GM12878 (cell line): Measurements from ENCODE around the gene SCNN1A. TPM values are rescaled to one million over a fixed set of nuclear protein-coding genes. Genes with fewer than 3 reads are reported as not detected.

Experiments
- ATAC-seq: fragments of 200-7000 bp; cut with Tn5 transposase; 3 replicates; pipeline ENCODE4 v1.9.1; 2020; ENCODE audit warnings: mild to moderate bottlenecking, moderate library complexity
- BruUV-seq: library from RNA; stranded (reverse); fragments of 400-500 nt; replicated peaks from 2 replicates; lab custom pipeline; 2021; lab: Mats Ljungman, UMichigan
- CTCF ChIA-PET: fragments of 300-600 bp; sonication (Branson Sonifier 250); formaldehyde crosslinking; extraction: SDS; loops from one replicate; lab custom pipeline; 2021; ENCODE audit warnings: inconsistent platforms; lab: Yijun Ruan, JAX
- POLR2A ChIA-PET: fragments of 350-600 bp; formaldehyde crosslinking; extraction: SDS; loops from one replicate; lab custom pipeline; 2021; ENCODE audit warnings: inconsistent platforms; lab: Charles Lee
- RAD21 ChIA-PET: fragments of 300-600 bp; sonication (Branson Sonifier 250); formaldehyde crosslinking; loops from one replicate; lab custom pipeline; 2023; ENCODE audit warnings: antibody characterized with exemption; ENCODE audit not compliant: unreplicated experiment; lab: Charles Lee
- SMC1A ChIA-PET: fragments of 300-600 bp; sonication (Branson Sonifier 250); formaldehyde crosslinking; loops from one replicate; lab custom pipeline; 2023; ENCODE audit not compliant: unreplicated experiment, uncharacterized antibody; lab: Charles Lee
- DNase-seq: peaks from one replicate; pipeline ENCODE4 v3.0.0-alpha.2; 2011; ENCODE audit warnings: low read depth, low spot score
- FAIRE-seq: peaks from 3 replicates; lab custom pipeline; 2011; peaks lifted over from hg19 to GRCh38; lab: Jason Lieb, UNC
- H2AFZ ChIP-seq: 2 replicates; pipeline ENCODE4 v1.6.0; 2011; ENCODE audit warnings: low read depth, low read length, control low read depth; ENCODE audit not compliant: control insufficient read depth
- H3K27ac ChIP-seq: 2 replicates; pipeline ENCODE4 v1.5.1; 2011; ENCODE audit warnings: control low read depth; ENCODE audit not compliant: control insufficient read depth, insufficient read depth
- H3K27me3 ChIP-seq, 2 experiments: replicated peaks in 1 of 2; 2 replicates each; pipeline versions ENCODE4 v1.6.0 to v1.6.1; 2011; ENCODE audit warnings: low read length in 1 of 2; ENCODE audit not compliant: control insufficient read depth in 2 of 2, insufficient read depth in 2 of 2
- H3K36me3 ChIP-seq, 2 experiments: 2 replicates each; pipeline ENCODE4 v1.5.1; 2011; ENCODE audit warnings: low read length in 1 of 2; ENCODE audit not compliant: control insufficient read depth in 2 of 2, insufficient read depth in 2 of 2
- H3K4me1 ChIP-seq: 2 replicates; pipeline ENCODE4 v1.6.1; 2011; ENCODE audit warnings: mild to moderate bottlenecking, low read length, moderate library complexity, mixed read lengths; ENCODE audit not compliant: control insufficient read depth, insufficient read depth
- H3K4me2 ChIP-seq: 2 replicates; pipeline ENCODE4 v1.6.0; 2011; ENCODE audit warnings: control low read depth; ENCODE audit not compliant: control insufficient read depth, insufficient read depth
- H3K4me3 ChIP-seq: fragments of 200-600 bp; sonication (generic); 2 replicates; pipeline ENCODE4 v1.5.1; 2016
- H3K79me2 ChIP-seq: 2 replicates; pipeline ENCODE4 v1.6.0; 2011; ENCODE audit warnings: low read length; ENCODE audit not compliant: control insufficient read depth, insufficient read depth
- H3K9ac ChIP-seq: 2 replicates; pipeline ENCODE4 v1.8.0; 2011; ENCODE audit warnings: low read length, control low read depth, mixed read lengths; ENCODE audit not compliant: control insufficient read depth, insufficient read depth
- H3K9me3 ChIP-seq: replicated peaks from 3 replicates; pipeline ENCODE4 v1.5.1; 2011; ENCODE audit warnings: mild to moderate bottlenecking, low read length; ENCODE audit not compliant: control insufficient read depth, insufficient read depth
- H4K20me1 ChIP-seq: 2 replicates; pipeline ENCODE4 v1.6.0; 2011; ENCODE audit not compliant: control insufficient read depth, insufficient read depth
- CBX5 ChIP-seq: sonication (generic); IDR thresholded peaks from 2 replicates; pipeline ENCODE4 v1.6.1; 2016; ENCODE audit warnings: low read depth, moderate library complexity, mild to moderate bottlenecking, inconsistent platforms
- CREM ChIP-seq: IDR thresholded peaks from 2 replicates; pipeline ENCODE4 v1.6.1; 2014; ENCODE audit warnings: antibody characterized with exemption, low read depth
- CTCF ChIP-seq, 3 experiments: IDR thresholded peaks in 2 of 3; conservative IDR thresholded peaks in 1 of 3; 2 replicates each; pipeline ENCODE4 v1.5.1; 2011; ENCODE audit warnings: low read depth in 3 of 3, low read length in 3 of 3, mild to moderate bottlenecking in 3 of 3, control low read depth in 2 of 3, moderate library complexity in 2 of 3, inconsistent platforms in 1 of 3, mixed read lengths in 1 of 3; ENCODE audit not compliant: control insufficient read depth in 2 of 3, insufficient read depth in 1 of 3; ENCODE audit errors: extremely low read depth in 1 of 3
- DPF2 ChIP-seq: fragments of 450-650 bp; IDR thresholded peaks from 2 replicates; pipeline ENCODE4 v1.6.1; 2017; ENCODE audit warnings: mild to moderate bottlenecking
- HDAC6 ChIP-seq: fragments of 200-600 bp; sonication (generic); IDR thresholded peaks from one replicate; pipeline ENCODE4 v1.8.0; 2017; ENCODE audit warnings: antibody characterized with exemption; ENCODE audit not compliant: unreplicated experiment
- IRF3 ChIP-seq: fragments of 450-650 bp; IDR thresholded peaks from 2 replicates; pipeline ENCODE4 v1.6.1; 2014; ENCODE audit warnings: mild to moderate bottlenecking
- KDM1A ChIP-seq: fragments of 200-600 bp; sonication (generic); IDR thresholded peaks from 2 replicates; pipeline ENCODE4 v1.6.1; 2016; ENCODE audit warnings: borderline replicate concordance
- LARP7 ChIP-seq: fragments of 450-650 bp; IDR thresholded peaks from 2 replicates; pipeline ENCODE4 v1.6.1; 2017; ENCODE audit warnings: mild to moderate bottlenecking
- NR2C2 ChIP-seq: IDR thresholded peaks from 2 replicates; pipeline ENCODE4 v1.6.1; 2011; ENCODE audit warnings: borderline replicate concordance, low read depth; ENCODE audit not compliant: control insufficient read depth, insufficient read length
- RBBP5 ChIP-seq: fragments of 200-600 bp; sonication (generic); conservative IDR thresholded peaks from 2 replicates; pipeline ENCODE4 v1.6.1; 2016
- RCOR1 ChIP-seq: conservative IDR thresholded peaks from 2 replicates; pipeline ENCODE4 v1.6.1; 2012; ENCODE audit warnings: low read depth, low read length, improper control_type of control experiment
- RELB ChIP-seq: fragments of 450-650 bp; IDR thresholded peaks from 2 replicates; pipeline ENCODE4 v1.6.1; 2017; ENCODE audit warnings: low read depth, mild to moderate bottlenecking, moderate library complexity
- USF1 ChIP-seq: IDR thresholded peaks from 2 replicates; pipeline ENCODE4 v1.6.1; 2011; ENCODE audit warnings: borderline replicate concordance, low read depth, mild to moderate bottlenecking, moderate library complexity, mixed read lengths, low read length; ENCODE audit not compliant: insufficient read depth; ENCODE audit errors: extremely low read length
- ZBTB11 ChIP-seq: fragments of 450-650 bp; formaldehyde crosslinking; IDR thresholded peaks from 2 replicates; pipeline ENCODE4 v1.5.0; 2022; ENCODE audit warnings: mild to moderate bottlenecking, missing genetic modification characterization
- ZNF207 ChIP-seq: fragments of 450-650 bp; IDR thresholded peaks from 2 replicates; pipeline ENCODE4 v1.6.1; 2014; ENCODE audit warnings: antibody characterized with exemption, mild to moderate bottlenecking, borderline replicate concordance
- WGBS: methylation state at CpG from one replicate; pipeline ENCODE4 v1.1.6; 2016; ENCODE audit warnings: low lambda C conversion rate; ENCODE audit not compliant: insufficient replicate concordance, insufficient coverage; ENCODE audit errors: missing lambda C conversion rate; 5-methylcytosine and 5-hydroxymethylcytosine counted together
- in situ Hi-C: fragments of 300-500 bp; cut with MboI; formaldehyde crosslinking; loops from 9 replicates; pipeline ENCODE4 v1.14.3; 2018; ENCODE audit warnings: mixed read lengths
- intact Hi-C: fragments of 100-400 bp; cut with micrococcal nuclease; formaldehyde crosslinking; loops from one replicate; pipeline ENCODE4 v1.14.2; 2022; ENCODE audit not compliant: unreplicated experiment
- polyA plus RNA-seq, 11 experiments: library from polyadenylated mRNA; depleted of rRNA in 4 of 11; unstranded in 6 of 11; stranded (reverse) in 5 of 11; fragments of >200 nt; fragmentation: Nextera tagmentation in 4 of 11; fragmentation: Illumina TruSeq in 1 of 11; extraction: Ambion mirVana in 4 of 11; extraction: Trizol in 1 of 11; gene quantifications; 1 replicate in 1 of 11; 2 replicates in 10 of 11; pipeline versions ENCODE4 v1.2.1 to v1.2.3, GENCODE V29; 2011 to 2016; ENCODE audit warnings: inconsistent platforms in 2 of 11, missing spikeins in 2 of 11, low read depth in 1 of 11
- total RNA-seq, 4 experiments: library from RNA; depleted of rRNA in 3 of 4; stranded (reverse); fragments of >200 nt in 3 of 4; fragmentation: Illumina TruSeq in 1 of 4; extraction: Trizol in 1 of 4; gene quantifications; 2 replicates each; pipeline versions ENCODE4 v1.2.1 to v1.2.3, GENCODE V29; 2013 to 2021

The SCNN1A gene
- total and polyA plus RNA-seq, 10 of the 15 experiments (the other 5 are each of a cell fraction or from before 2014, with no cell fraction given) = 0.14 to 0.69 TPM; not detected in 8

GRCh38 chr12:6321905-6322304, 53.5 kb downstream of the SCNN1A start:
- Histone ChIP-seq H3K4me3 (no peak overlapping the region), H3K4me2 (no peak overlapping the region), H3K4me1 (peaks cover 31% of the 10 kb centered on the region), H3K9me3 (no peaks in the 10 kb centered on the region), H4K20me1 (no peaks in the 10 kb centered on the region), H2AFZ (no peak overlapping the region), H3K27me3 (no peaks in the 10 kb centered on the region), H3K79me2 (no peaks in the 10 kb centered on the region), H3K27ac (no peak overlapping the region), H3K36me3 (no peaks in the 10 kb centered on the region), H3K9ac (no peak overlapping the region)
- in situ Hi-C loops = no loop called here
- ATAC-seq (no peak), DNase-seq (no peak), FAIRE-seq (no peak)
- WGBS = 65% methylated on average over 6 of the region's 6 CpGs
- ChIA-PET RAD21 (interaction anchor here (0.9 to 2.0 kb wide), 5 partner anchors 8 to 171 kb away, joined by 4 to 14 read pairs (median 4); partner anchors contain the start of gene MRPL51), CTCF (interaction anchor here (1.0 to 2.1 kb wide), 6 partner anchors 15 to 143 kb away, joined by 3 to 48 read pairs (median 4); no protein-coding TSS in a partner anchor), POLR2A (interaction anchor here (1.3 to 2.2 kb wide), 4 partner anchors 8 to 149 kb away, joined by 3 to 14 read pairs (median 4); partner anchors contain the start of gene VAMP1), SMC1A (interaction anchor here (0.9 to 2.5 kb wide), 6 partner anchors 13 to 217 kb away, joined by 3 to 32 read pairs (median 10); partner anchors contain the start of gene TAPBPL)
- BruUV-seq = no TSS peak
- intact Hi-C loops = loop anchor here (2.0 to 5.0 kb wide), 2 partner anchors 101 to 145 kb away; no protein-coding TSS in a partner anchor
- TF ChIP-seq RCOR1 (no peak), ZBTB11 (no peak), USF1 (no peak), DPF2 (no peak), NR2C2 (no peak), RBBP5 (no peak), KDM1A (no peak), ZNF207 (no peak), CTCF (IDR thresholded peaks at IDR 0.05 in 2 of 3, conservative IDR thresholded peaks at IDR 0.05 in 1 of 3; ENCODE audit: control insufficient read depth in 2 of 3, extremely low read depth in 1 of 3, insufficient read depth in 1 of 3, low read depth in 3 of 3, low read length in 3 of 3) (no peak), LARP7 (no peak), RELB (no peak), HDAC6 (no peak), CBX5 (no peak), CREM (no peak), IRF3 (no peak)
